Loucy (cell line): ENCODE results near the gene BNIP3.
"Not testable (repeated sequence)": the region's sequence is repeated elsewhere in the genome, so short reads cannot be mapped to it uniquely, and the experiment has no call there.

Experiments used
- H2AFZ ChIP-seq: fragments of 200-600 bp; sonication (generic); 2 replicates; pipeline ENCODE4 v1.6.0; 2016; ENCODE audit warnings: antibody characterized with exemption, mild to moderate bottlenecking, low read length, moderate library complexity
- H3F3A ChIP-seq: fragments of 200-600 bp; 2 replicates; pipeline ENCODE4 v1.6.0; 2016; ENCODE audit warnings: antibody characterized with exemption, low read depth, mild to moderate bottlenecking
- H3K27me3 ChIP-seq: fragments of 200-600 bp; sonication (generic); 2 replicates; pipeline ENCODE4 v1.6.1; 2014; ENCODE audit warnings: low read length, mild to moderate bottlenecking; ENCODE audit not compliant: insufficient read depth, poor library complexity, severe bottlenecking
- H3K36me3 ChIP-seq: fragments of 200-600 bp; sonication (generic); 2 replicates; pipeline ENCODE4 v1.6.1; 2016; ENCODE audit warnings: low read length; ENCODE audit not compliant: insufficient read depth
- H3K4me1 ChIP-seq: fragments of 200-600 bp; sonication (generic); 2 replicates; pipeline ENCODE4 v1.5.1; 2014; ENCODE audit warnings: low read length, mild to moderate bottlenecking; ENCODE audit not compliant: insufficient read depth, poor library complexity, severe bottlenecking
- H3K4me2 ChIP-seq: fragments of 200-600 bp; sonication (generic); 2 replicates; pipeline ENCODE4 v1.6.0; 2014; ENCODE audit warnings: antibody characterized with exemption, low read length, low read depth, mild to moderate bottlenecking; ENCODE audit not compliant: poor library complexity, severe bottlenecking
- H3K4me3 ChIP-seq: fragments of 200-600 bp; sonication (generic); 2 replicates; pipeline ENCODE4 v1.5.1; 2014; ENCODE audit warnings: low read length, mild to moderate bottlenecking, mixed read lengths; ENCODE audit not compliant: poor library complexity, severe bottlenecking
- H3K79me2 ChIP-seq: fragments of 200-600 bp; sonication (generic); 2 replicates; pipeline ENCODE4 v1.6.1; 2014; ENCODE audit warnings: low read length; ENCODE audit not compliant: insufficient read depth
- H3K9ac ChIP-seq: fragments of 200-600 bp; sonication (generic); 2 replicates; pipeline ENCODE4 v1.6.0; 2014; ENCODE audit warnings: mild to moderate bottlenecking, low read depth, low read length, moderate library complexity; ENCODE audit not compliant: poor library complexity, severe bottlenecking
- H3K9me2 ChIP-seq: fragments of 200-600 bp; sonication (generic); replicated peaks from 2 replicates; pipeline ENCODE4 v1.6.1; 2016; ENCODE audit warnings: low read depth, low read length, mixed read lengths
- H3K9me3 ChIP-seq: fragments of 200-600 bp; sonication (generic); 2 replicates; pipeline ENCODE4 v1.6.1; 2014; ENCODE audit warnings: mild to moderate bottlenecking, antibody characterized with exemption, low read length, low read depth; ENCODE audit not compliant: insufficient read depth
- H4K20me1 ChIP-seq: fragments of 200-600 bp; sonication (generic); 2 replicates; pipeline ENCODE4 v1.6.0; 2014; ENCODE audit warnings: antibody characterized with exemption, low read length, mild to moderate bottlenecking; ENCODE audit not compliant: insufficient read depth, poor library complexity, severe bottlenecking
- EZH2phosphoT487 ChIP-seq: fragments of 200-600 bp; IDR thresholded peaks from 2 replicates; pipeline ENCODE4 v1.6.1; 2018; ENCODE audit warnings: antibody characterized with exemption, mild to moderate bottlenecking, moderate library complexity, borderline replicate concordance
- TF ChIP-seq, protein P1 (sequence below): fragments of 200-600 bp; sonication (generic); conservative IDR thresholded peaks from 2 replicates; pipeline ENCODE4 v1.5.1; 2014; ENCODE audit warnings: mild to moderate bottlenecking, antibody characterized with exemption, low read length

Gene BNIP3

GRCh38 chr10:131921184-131921583 is 60.5 kb downstream of the BNIP3 start:
- no peak overlapping the region for H3K9ac ChIP-seq
- no peaks in the 10 kb centered on the region for H3K9me3 ChIP-seq
- no peaks in the 10 kb centered on the region for H3K36me3 ChIP-seq
- TF ChIP-seq, protein P1, sequence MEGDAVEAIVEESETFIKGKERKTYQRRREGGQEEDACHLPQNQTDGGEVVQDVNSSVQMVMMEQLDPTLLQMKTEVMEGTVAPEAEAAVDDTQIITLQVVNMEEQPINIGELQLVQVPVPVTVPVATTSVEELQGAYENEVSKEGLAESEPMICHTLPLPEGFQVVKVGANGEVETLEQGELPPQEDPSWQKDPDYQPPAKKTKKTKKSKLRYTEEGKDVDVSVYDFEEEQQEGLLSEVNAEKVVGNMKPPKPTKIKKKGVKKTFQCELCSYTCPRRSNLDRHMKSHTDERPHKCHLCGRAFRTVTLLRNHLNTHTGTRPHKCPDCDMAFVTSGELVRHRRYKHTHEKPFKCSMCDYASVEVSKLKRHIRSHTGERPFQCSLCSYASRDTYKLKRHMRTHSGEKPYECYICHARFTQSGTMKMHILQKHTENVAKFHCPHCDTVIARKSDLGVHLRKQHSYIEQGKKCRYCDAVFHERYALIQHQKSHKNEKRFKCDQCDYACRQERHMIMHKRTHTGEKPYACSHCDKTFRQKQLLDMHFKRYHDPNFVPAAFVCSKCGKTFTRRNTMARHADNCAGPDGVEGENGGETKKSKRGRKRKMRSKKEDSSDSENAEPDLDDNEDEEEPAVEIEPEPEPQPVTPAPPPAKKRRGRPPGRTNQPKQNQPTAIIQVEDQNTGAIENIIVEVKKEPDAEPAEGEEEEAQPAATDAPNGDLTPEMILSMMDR = no peak
- TF ChIP-seq EZH2phosphoT487 = no peak
- peaks cover 16% of the 10 kb centered on the region for H3K4me1 ChIP-seq
- H3F3A ChIP-seq = peaks cover 4% of the 10 kb centered on the region; the same call in 1 of the 2 replicates
- H3K9me2 ChIP-seq = no peaks in the 10 kb centered on the region
- H4K20me1 ChIP-seq = peaks cover 56% of the 10 kb centered on the region
- no peak overlapping the region for H2AFZ ChIP-seq
- H3K4me3 ChIP-seq = no peak overlapping the region
- no peaks in the 10 kb centered on the region for H3K27me3 ChIP-seq
- no peak overlapping the region for H3K4me2 ChIP-seq
- H3K79me2 ChIP-seq = peaks cover 81% of the 10 kb centered on the region

GRCh38 chr10:131920693-131921092 is 61.0 kb downstream of the BNIP3 start:
- TF ChIP-seq, protein P1 = no peak
- no peak for TF ChIP-seq EZH2phosphoT487
- H3K36me3 ChIP-seq = no peaks in the 10 kb centered on the region

DNA sequence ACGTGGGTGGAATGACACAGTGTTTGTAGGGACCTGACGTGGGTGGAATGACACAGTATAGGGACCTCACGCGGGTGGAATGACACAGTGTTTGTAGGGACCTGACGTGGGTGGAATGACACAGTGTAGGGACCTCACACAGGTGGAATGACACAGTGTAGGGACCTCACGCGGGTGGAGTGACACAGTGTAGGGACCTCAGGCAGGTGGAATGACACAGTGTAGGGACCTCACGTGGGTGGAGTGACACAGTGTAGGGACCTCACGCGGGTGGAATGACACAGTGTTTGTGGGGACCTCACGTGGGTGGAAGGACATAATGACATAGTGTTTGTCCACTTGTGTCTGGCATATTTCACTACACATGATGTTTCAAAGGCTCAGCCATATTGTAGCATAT is 61.6 kb downstream of the BNIP3 start:
- no peak overlapping the region for H3K4me3 ChIP-seq
- no peaks in the 10 kb centered on the region for H3K36me3 ChIP-seq
- no peaks in the 10 kb centered on the region for H3K27me3 ChIP-seq
- peaks cover 15% of the 10 kb centered on the region for H3K4me1 ChIP-seq
- H3K4me2 ChIP-seq = no peak overlapping the region
- peaks cover 4% of the 10 kb centered on the region; the same call in 1 of the 2 replicates for H3F3A ChIP-seq
- no peak overlapping the region for H3K9ac ChIP-seq
- H3K9me3 ChIP-seq = no peaks in the 10 kb centered on the region
- H4K20me1 ChIP-seq = peaks cover 56% of the 10 kb centered on the region
- no peaks in the 10 kb centered on the region for H3K9me2 ChIP-seq
- no peak overlapping the region for H2AFZ ChIP-seq
- no peak for TF ChIP-seq EZH2phosphoT487
- TF ChIP-seq, protein P1 = no peak
- H3K79me2 ChIP-seq = peaks cover 81% of the 10 kb centered on the region

More at GRCh38 chr10:131920693-131921092, 61.0 kb downstream of the BNIP3 start:
- Histone ChIP-seq H3K27me3 (no peaks in the 10 kb centered on the region), H3K9me3 (no peaks in the 10 kb centered on the region), H3K9ac (no peak overlapping the region), H3K4me1 (peaks cover 16% of the 10 kb centered on the region), H2AFZ (no peak overlapping the region), H3K4me2 (no peak overlapping the region), H3F3A (peaks cover 4% of the 10 kb centered on the region; the same call in 1 of the 2 replicates), H3K9me2 (no peaks in the 10 kb centered on the region), H3K79me2 (peaks cover 81% of the 10 kb centered on the region), H3K4me3 (no peak overlapping the region), H4K20me1 (peaks cover 56% of the 10 kb centered on the region)

DNA sequence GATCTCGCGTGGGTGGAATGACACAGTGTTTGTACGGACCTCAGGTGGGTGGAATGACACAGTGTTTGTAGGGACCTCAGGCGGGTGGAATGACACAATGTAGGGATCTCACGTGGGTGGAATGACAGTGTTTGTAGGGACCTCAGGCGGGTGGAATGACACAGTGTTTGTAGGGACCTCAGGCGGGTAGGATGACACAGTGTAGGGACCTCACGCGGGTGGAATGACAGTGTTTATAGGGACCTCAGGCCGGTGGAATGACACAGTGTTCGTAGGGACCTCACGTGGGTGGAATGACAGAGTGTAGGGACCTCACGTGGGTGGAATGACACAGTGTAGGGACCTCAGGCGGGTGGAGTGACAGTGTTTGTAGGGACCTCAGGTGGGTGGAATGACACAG is 62.3 kb downstream of the BNIP3 start:
- H3K27me3 ChIP-seq, H3F3A ChIP-seq, H3K9me2 ChIP-seq, H3K36me3 ChIP-seq, H3K4me2 ChIP-seq, H2AFZ ChIP-seq, H3K4me3 ChIP-seq, H3K9me3 ChIP-seq, H3K9ac ChIP-seq: not testable (repeated sequence)
- peaks cover 56% of the 10 kb centered on the region for H4K20me1 ChIP-seq
- H3K79me2 ChIP-seq = peaks cover 81% of the 10 kb centered on the region
- peaks cover 11% of the 10 kb centered on the region for H3K4me1 ChIP-seq
